OCI-M1 (cell line): ENCODE results near the gene PTH1R.
A peak's percentile ranks its signal among the peaks of the same experiment; 100 is the strongest.

ENCODE experiments used
- DNase-seq: peaks from one replicate; lab custom pipeline; 2025; lab: John Stamatoyannopoulos, UW

The PTH1R gene

DNA sequence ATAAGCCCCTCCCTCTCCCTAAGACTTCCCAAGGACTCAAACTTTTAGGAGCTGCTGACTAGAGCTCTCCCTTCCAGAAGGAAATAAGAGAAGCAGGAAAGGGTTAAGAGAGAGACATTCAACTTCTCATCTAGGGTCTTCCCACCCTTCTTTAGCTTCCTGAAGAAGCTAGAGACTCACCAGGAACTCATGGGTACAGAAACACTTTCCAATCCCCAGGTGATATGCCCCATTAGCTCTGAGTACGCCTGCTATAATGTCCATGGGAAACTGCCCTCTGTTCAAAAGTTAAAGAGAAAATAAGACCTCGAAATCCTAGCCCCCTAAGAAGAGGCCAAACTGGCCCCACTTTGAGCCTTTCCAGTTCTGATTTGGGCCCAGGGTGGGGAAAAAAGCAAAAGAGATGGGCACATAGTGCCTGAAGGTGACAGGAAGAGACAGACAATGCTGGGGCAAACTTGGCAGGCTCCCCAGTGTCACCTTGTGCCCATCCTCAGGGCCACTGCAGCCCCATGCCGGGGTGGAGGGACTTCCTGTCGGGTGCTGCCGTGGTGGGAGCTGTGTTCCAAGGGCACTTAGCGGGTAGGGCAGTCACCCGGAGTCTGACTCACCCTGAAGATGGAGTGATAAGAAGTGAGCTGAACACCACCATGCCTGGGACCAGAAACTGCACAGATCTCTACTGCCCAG, 69.5 kb downstream of the PTH1R start:
- DNase-seq = peak; percentile 45

DNA sequence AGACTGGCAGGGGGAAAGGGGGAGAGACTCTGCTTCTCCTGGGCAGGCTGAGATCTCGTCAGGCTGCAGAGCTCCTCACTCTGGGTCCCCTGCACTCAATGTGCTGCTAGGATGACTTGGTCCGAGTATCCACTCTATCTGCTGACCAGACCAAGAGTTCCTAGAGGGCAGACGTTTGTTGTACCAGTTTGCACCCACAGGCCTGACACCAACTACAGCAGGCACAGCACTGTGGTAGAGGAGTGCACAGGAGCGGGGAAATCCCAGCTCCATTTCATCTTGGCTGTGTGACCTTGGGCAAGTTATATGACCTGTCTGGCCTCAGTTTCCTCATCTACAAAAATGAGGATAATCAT, 70.0 kb downstream of the PTH1R start:
- DNase-seq = no peak

DNA sequence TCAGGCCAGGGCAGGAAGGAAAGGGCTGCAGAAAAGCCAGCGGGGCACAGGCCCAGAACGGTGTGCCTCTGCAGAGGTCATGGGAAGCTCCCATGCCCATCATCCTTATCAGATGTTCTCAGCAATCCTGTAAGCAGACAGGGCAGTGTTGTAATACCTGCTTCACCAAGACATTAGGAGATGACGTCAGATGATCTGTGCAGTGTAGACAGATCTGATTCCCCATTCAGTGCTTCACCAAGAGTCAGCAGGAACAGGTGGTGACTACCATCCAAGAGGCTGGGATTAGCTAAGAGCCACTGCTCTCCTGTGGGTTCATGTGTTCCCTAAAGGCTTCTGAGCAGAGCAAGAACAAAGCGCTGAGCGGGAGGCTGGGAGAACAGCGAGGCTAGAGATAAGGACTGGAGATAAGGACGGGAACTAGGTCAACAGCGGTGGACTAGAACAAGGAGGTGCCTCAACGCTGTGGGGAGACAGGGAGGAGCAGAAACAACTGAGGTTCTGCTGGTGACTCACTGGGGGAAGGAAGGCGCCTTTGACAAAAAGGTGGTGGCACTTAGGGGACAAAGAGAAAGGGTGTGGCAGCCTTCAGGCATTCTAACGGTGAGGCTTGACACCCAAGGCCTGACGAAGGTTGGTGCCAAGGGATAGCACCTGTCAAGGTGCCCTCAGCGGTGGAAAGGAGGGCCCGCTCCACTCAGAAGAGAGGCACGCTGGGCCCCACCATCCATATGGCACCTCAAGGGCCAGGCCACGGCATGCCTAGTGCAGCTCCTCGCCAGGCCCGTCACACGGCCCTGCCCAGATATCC, 70.7 kb downstream of the PTH1R start:
- peak; percentile 64 for DNase-seq

DNA sequence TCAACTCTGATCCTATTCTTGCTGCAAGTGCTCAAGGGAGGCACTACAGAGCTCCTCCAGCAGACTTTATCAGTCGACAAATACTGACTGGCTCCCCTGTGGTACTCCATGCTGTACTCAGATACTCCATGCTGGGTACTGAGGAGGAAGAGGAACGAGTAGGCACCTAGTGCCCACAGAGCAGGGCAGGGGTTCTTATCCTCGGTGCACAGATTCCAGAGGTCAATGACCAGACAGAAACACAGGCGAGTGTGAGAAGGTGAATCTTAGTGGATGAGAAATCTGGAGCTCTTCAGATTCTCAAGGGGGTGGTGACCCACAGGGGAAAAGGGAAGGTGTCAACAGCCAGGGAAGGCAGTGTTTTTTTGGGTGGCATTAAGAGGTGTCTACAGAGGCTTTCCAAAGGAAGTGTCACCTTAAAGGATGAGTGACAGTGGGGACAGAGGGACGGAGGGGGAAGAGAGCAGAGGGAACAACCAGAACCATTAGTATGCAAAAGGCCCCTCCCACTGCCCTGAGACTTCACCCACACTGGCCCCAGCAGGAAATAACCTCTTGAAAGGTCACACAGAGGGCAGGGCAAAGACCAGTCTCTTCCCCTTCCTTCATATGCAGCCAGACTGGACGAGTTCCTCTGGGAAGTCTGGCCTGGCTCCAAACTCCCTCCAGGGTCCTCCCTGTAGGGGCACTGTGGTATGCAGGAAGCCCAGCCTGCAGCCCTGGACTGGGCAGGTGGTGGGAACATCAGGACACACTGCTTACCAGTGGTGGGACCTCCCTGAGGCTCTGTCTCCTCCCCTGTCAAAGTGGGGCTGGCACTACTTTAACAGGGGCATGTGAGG, 71.5 kb downstream of the PTH1R start:
- peak; percentile 49 for DNase-seq

DNA sequence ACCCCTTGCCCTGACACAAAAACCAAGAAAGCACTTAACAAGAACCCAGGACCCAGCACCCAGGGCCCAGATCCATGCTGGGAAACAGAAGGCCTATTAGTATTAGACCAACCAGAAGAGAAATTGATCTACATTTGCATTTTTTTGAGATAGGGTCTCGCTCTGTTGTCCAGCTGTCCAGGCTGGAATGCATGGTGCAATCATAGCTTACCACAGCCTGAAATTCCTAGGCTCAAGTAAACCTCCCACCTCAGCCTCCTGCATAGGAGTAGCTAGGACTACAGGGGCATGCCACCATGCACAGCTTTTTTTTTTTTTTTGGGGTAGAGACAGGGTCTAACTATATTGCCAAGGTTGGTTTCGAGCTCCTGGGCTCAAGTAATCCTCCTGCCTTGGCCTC, 72.7 kb downstream of the PTH1R start:
- no peak for DNase-seq

DNA sequence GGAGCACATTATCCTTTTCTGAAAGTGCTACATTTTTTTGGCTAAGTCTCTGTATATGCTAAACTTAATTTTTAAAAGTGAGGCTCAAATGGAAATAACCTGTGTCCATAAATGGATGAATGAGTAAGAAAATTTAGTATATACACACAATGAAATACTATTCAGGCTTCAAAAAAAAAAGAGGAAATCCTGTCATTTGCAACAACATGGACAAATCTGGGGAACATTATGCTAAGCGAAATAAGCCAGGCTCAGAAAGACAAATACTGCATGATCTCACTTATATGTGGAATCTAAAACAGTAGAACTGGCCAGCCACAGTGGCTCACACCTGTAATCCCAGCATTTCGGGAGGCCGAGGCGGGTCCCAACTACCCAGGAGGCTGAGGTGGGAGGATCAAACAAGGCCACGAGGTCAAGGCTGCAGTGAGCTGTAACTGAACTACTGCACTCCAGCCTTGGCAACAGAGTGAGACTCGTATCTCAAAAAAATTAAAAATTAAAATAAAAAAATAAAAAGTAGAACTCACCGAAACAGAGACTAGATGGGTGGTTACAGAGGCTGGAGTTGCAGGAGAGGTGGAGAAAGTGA, 73.2 kb downstream of the PTH1R start:
- no peak for DNase-seq

DNA sequence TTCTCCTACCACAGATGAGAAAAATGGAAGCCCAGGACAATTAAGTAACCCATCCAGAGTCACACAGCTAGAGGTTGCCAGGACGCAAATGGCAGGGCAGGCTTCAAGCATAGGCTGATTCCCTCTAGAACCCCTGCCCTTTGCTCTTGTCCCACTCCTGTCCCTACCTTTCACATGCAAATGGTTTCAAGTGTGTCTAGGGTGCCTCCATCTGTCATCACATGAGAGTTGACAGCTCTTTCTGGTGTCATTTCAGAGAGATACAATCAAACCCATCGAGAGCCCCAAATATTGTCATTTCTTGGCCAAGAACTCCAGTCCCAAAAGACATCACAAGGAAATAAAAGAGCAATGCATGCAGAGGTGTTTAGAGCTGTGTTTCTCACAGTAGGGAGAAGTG, 75.3 kb downstream of the PTH1R start:
- DNase-seq = no peak
